H1 (cell line): Measurements from ENCODE around the gene LAG3. TPM values are rescaled to one million over a fixed set of nuclear protein-coding genes. Genes with fewer than 3 reads are reported as not detected.
A peak's percentile ranks its signal among the peaks of the same experiment; 100 is the strongest.

Experiments
- CTCF ChIA-PET: fragments of 300-600 bp; sonication (Branson Sonifier 250); formaldehyde crosslinking; loops from one replicate; lab custom pipeline; 2021; ENCODE audit not compliant: partially characterized antibody; lab: Charles Lee
- POLR2A ChIA-PET: fragments of 300-600 bp; sonication (Branson Sonifier 250); formaldehyde crosslinking; loops from one replicate; lab custom pipeline; 2021; ENCODE audit warnings: inconsistent platforms; ENCODE audit not compliant: partially characterized antibody; lab: Charles Lee
- DNase-seq, 2 experiments: peaks; one replicate each; pipeline versions ENCODE4 v3.0.0 to v3.0.0-alpha.2; 2010 to 2022; ENCODE audit warnings: low spot score in 2 of 2, low read depth in 1 of 2, mixed read lengths in 1 of 2
- FAIRE-seq: peaks from 2 replicates; lab custom pipeline; 2011; peaks lifted over from hg19 to GRCh38; lab: Jason Lieb, UNC
- H2AFZ ChIP-seq: 2 replicates; pipeline ENCODE4 v1.8.1; 2012; ENCODE audit warnings: low read length, inconsistent platforms
- H2AK5ac ChIP-seq: 2 replicates; pipeline ENCODE4 v1.6.1; 2013; ENCODE audit warnings: low read depth, low read length
- H2BK120ac ChIP-seq: replicated peaks from 2 replicates; pipeline ENCODE3; 2013; ENCODE audit warnings: low read depth, low read length, inconsistent platforms
- H2BK12ac ChIP-seq: 2 replicates; pipeline ENCODE4 v1.6.1; 2013; ENCODE audit warnings: low read depth, low read length
- H2BK15ac ChIP-seq: 2 replicates; pipeline ENCODE4 v1.6.1; 2013; ENCODE audit warnings: low read length
- H2BK20ac ChIP-seq: 2 replicates; pipeline ENCODE4 v1.6.1; 2013; ENCODE audit warnings: low read length
- H2BK5ac ChIP-seq: 2 replicates; pipeline ENCODE4 v1.6.1; 2013; ENCODE audit warnings: low read depth, low read length
- H3K14ac ChIP-seq: 2 replicates; pipeline ENCODE4 v1.6.1; 2013; ENCODE audit warnings: inconsistent platforms; ENCODE audit not compliant: insufficient read length
- H3K18ac ChIP-seq: 2 replicates; pipeline ENCODE4 v1.6.1; 2013; ENCODE audit warnings: low read length; ENCODE audit errors: extremely low read depth
- H3K23ac ChIP-seq: 2 replicates; pipeline ENCODE4 v1.6.1; 2013; ENCODE audit warnings: inconsistent platforms; ENCODE audit not compliant: insufficient read length
- H3K23me2 ChIP-seq: 2 replicates; pipeline ENCODE4 v1.6.1; 2013; ENCODE audit warnings: low read depth, low read length
- H3K27ac ChIP-seq: 2 replicates; pipeline ENCODE4 v1.6.1; 2011; ENCODE audit warnings: low read depth, low read length, inconsistent platforms
- H3K27me3 ChIP-seq, 4 experiments: replicated peaks in 1 of 4; 1 replicate in 1 of 4; 2 replicates in 3 of 4; pipeline versions ENCODE4 v1.6.1 to v1.8.1; 2011 to 2013; ENCODE audit warnings: low read length in 3 of 4, mild to moderate bottlenecking in 3 of 4, inconsistent platforms in 2 of 4, mixed read lengths in 2 of 4, moderate library complexity in 1 of 4; ENCODE audit not compliant: control insufficient read depth in 3 of 4, insufficient read depth in 3 of 4; ENCODE audit errors: extremely low read depth in 1 of 4
- H3K36me3 ChIP-seq, 4 experiments: 2 replicates each; pipeline versions ENCODE4 v1.6.1 to v1.8.1; 2011 to 2013; ENCODE audit warnings: mild to moderate bottlenecking in 4 of 4, low read length in 3 of 4, moderate library complexity in 2 of 4, control low read depth in 1 of 4, inconsistent platforms in 1 of 4; ENCODE audit not compliant: insufficient read depth in 4 of 4, control insufficient read depth in 2 of 4
- H3K4ac ChIP-seq: replicated peaks from 2 replicates; pipeline ENCODE3; 2013; ENCODE audit warnings: low read length, low read depth, mixed read lengths, inconsistent platforms; ENCODE audit not compliant: insufficient read length
- H3K4me1 ChIP-seq, 4 experiments: replicated peaks in 1 of 4; 1 replicate in 1 of 4; 2 replicates in 3 of 4; pipeline versions ENCODE4 v1.6.1 to v1.8.1; 2011 to 2013; ENCODE audit warnings: low read length in 3 of 4, inconsistent platforms in 2 of 4, mixed read lengths in 1 of 4; ENCODE audit not compliant: insufficient read depth in 4 of 4, control insufficient read depth in 3 of 4
- H3K4me2 ChIP-seq, 2 experiments: 2 replicates each; pipeline versions ENCODE4 v1.6.1 to v1.8.1; 2011 to 2013; ENCODE audit warnings: low read depth in 2 of 2, low read length in 2 of 2, control low read depth in 1 of 2, inconsistent platforms in 1 of 2, mild to moderate bottlenecking in 1 of 2; ENCODE audit not compliant: insufficient read depth in 1 of 2
- H3K4me3 ChIP-seq, 4 experiments: fragments of 200-600, 300-600 bp in 1 of 4; sonication (generic), shearing (Covaris generic), sonication (Bioruptor Twin) in 1 of 4; 2 replicates each; pipeline versions ENCODE4 v1.5.1 to v1.8.1; 2011 to 2016; ENCODE audit warnings: low read length in 4 of 4, low read depth in 3 of 4, control low read depth in 2 of 4, inconsistent platforms in 2 of 4, mild to moderate bottlenecking in 2 of 4, mixed read lengths in 1 of 4, moderate library complexity in 1 of 4; ENCODE audit not compliant: insufficient read depth in 2 of 4; ENCODE audit errors: extremely low read depth in 1 of 4
- H3K56ac ChIP-seq: replicated peaks from 2 replicates; pipeline ENCODE3; 2013; ENCODE audit warnings: low read depth, mild to moderate bottlenecking, mixed read lengths, low read length, inconsistent platforms; ENCODE audit not compliant: insufficient read length
- H3K79me1 ChIP-seq: 2 replicates; pipeline ENCODE4 v1.6.1; 2013; ENCODE audit warnings: low read depth, low read length, control low read depth
- H3K79me2 ChIP-seq, 2 experiments: 2 replicates each; pipeline versions ENCODE4 v1.6.1 to v1.8.1; 2012 to 2013; ENCODE audit warnings: low read length in 2 of 2, mild to moderate bottlenecking in 2 of 2, inconsistent platforms in 1 of 2; ENCODE audit not compliant: insufficient read depth in 2 of 2, control insufficient read depth in 1 of 2
- H3K9ac ChIP-seq, 4 experiments: replicated peaks in 1 of 4; 1 replicate in 1 of 4; 2 replicates in 3 of 4; pipeline versions ENCODE4 v1.6.1 to v1.8.1; 2011 to 2013; ENCODE audit warnings: low read depth in 3 of 4, low read length in 3 of 4, control low read depth in 2 of 4, mild to moderate bottlenecking in 2 of 4, moderate library complexity in 2 of 4, inconsistent platforms in 1 of 4; ENCODE audit errors: extremely low read depth in 1 of 4
- H3K9me3 ChIP-seq, 2 experiments: 2 replicates each; pipeline versions ENCODE4 v1.6.1 to v1.8.1; 2012 to 2013; ENCODE audit warnings: mild to moderate bottlenecking in 2 of 2, moderate library complexity in 2 of 2, control low read depth in 1 of 2, inconsistent platforms in 1 of 2, low read depth in 1 of 2, low read length in 1 of 2, mixed read lengths in 1 of 2; ENCODE audit not compliant: insufficient read depth in 2 of 2
- H4K20me1 ChIP-seq, 2 experiments: replicated peaks in 1 of 2; 2 replicates each; pipeline versions ENCODE3 to v1.8.1; 2011 to 2013; ENCODE audit warnings: inconsistent platforms in 2 of 2, low read length in 2 of 2, mild to moderate bottlenecking in 1 of 2; ENCODE audit not compliant: insufficient read depth in 2 of 2, control insufficient read depth in 1 of 2
- H4K5ac ChIP-seq: 2 replicates; pipeline ENCODE4 v1.6.1; 2013; ENCODE audit warnings: low read length, low read depth, mixed read lengths, inconsistent platforms; ENCODE audit not compliant: insufficient read length
- H4K8ac ChIP-seq: 2 replicates; pipeline ENCODE4 v1.8.0; 2013; ENCODE audit warnings: mild to moderate bottlenecking, moderate library complexity, low read length, inconsistent platforms; ENCODE audit not compliant: insufficient read depth; ENCODE audit errors: extremely low read depth
- H4K91ac ChIP-seq: replicated peaks from 2 replicates; pipeline ENCODE3; 2013; ENCODE audit warnings: low read length, mixed read lengths, inconsistent platforms; ENCODE audit not compliant: insufficient read length
- BCL11A ChIP-seq, 2 experiments: IDR thresholded peaks; one replicate each; pipeline ENCODE4 v1.6.1; 2011; ENCODE audit warnings: low read depth in 2 of 2, low read length in 2 of 2, mild to moderate bottlenecking in 2 of 2
- CBX5 ChIP-seq: fragments of 300-800, 300-1000 bp; sonication (generic); IDR thresholded peaks from 2 replicates; pipeline ENCODE4 v1.7.1; 2016; ENCODE audit warnings: antibody characterized with exemption, low read length, low read depth
- CBX8 ChIP-seq: fragments of 300-800, 300-1000 bp; sonication (generic); IDR thresholded peaks from 2 replicates; pipeline ENCODE4 v1.7.1; 2016; ENCODE audit warnings: low read depth, low read length, borderline replicate concordance
- CEBPB ChIP-seq: IDR thresholded peaks from 2 replicates; pipeline ENCODE4 v1.6.1; 2012; ENCODE audit warnings: low read depth, low read length
- EP300 ChIP-seq, 2 experiments: IDR thresholded peaks; 1 replicate in 1 of 2; 2 replicates in 1 of 2; pipeline ENCODE4 v1.6.1; 2011 to 2012; ENCODE audit warnings: low read depth in 2 of 2, low read length in 2 of 2, mild to moderate bottlenecking in 2 of 2, borderline replicate concordance in 1 of 2, inconsistent platforms in 1 of 2, moderate library complexity in 1 of 2
- HDAC6 ChIP-seq: IDR thresholded peaks from one replicate; pipeline ENCODE4 v1.7.1; 2012; ENCODE audit warnings: low read depth, mild to moderate bottlenecking, inconsistent platforms, low read length, moderate library complexity
- JUN ChIP-seq: IDR thresholded peaks from 2 replicates; pipeline ENCODE4 v1.6.1; 2011; ENCODE audit warnings: low read depth, mild to moderate bottlenecking, improper control_type of control experiment, low read length
- TAF1 ChIP-seq: IDR thresholded peaks from 2 replicates; pipeline ENCODE4 v1.6.1; 2011; ENCODE audit warnings: mild to moderate bottlenecking, low read depth, low read length
- TBP ChIP-seq: IDR thresholded peaks from 2 replicates; pipeline ENCODE4 v1.6.1; 2011; ENCODE audit warnings: low read depth, low read length, improper control_type of control experiment
- WGBS, 2 experiments: shearing (Covaris generic) in 1 of 2; methylation state at CpG; one replicate each; pipeline versions ENCODE4 v1.1.6 to v1.1.7; 2013 to 2015; ENCODE audit warnings: low lambda C conversion rate in 2 of 2, mixed read lengths in 2 of 2, inconsistent platforms in 1 of 2, low coverage in 1 of 2, missing lambda C conversion rate in 1 of 2; ENCODE audit not compliant: insufficient replicate concordance in 2 of 2, insufficient coverage in 1 of 2, insufficient read length in 1 of 2; ENCODE audit errors: extremely low coverage in 1 of 2, missing lambda C conversion rate in 1 of 2; 5-methylcytosine and 5-hydroxymethylcytosine counted together
- polyA plus RNA-seq, 7 experiments: library from polyadenylated mRNA; depleted of rRNA in 3 of 7; stranded (reverse) in 5 of 7; unstranded in 2 of 7; fragments of >200 nt in 5 of 7; fragments of 200-250 nt in 2 of 7; gene quantifications; 1 replicate in 5 of 7; 2 replicates in 1 of 7; 4 replicates in 1 of 7; pipeline versions ENCODE4 v1.2.1 to v1.2.3, GENCODE V29; 2011 to 2013; ENCODE audit warnings: missing spikeins in 2 of 7, mixed read lengths in 2 of 7
- total RNA-seq: library from RNA; stranded (reverse); fragmentation: NEBNext Ultra II Directional; extraction: Animal tissue kit (Norgen Biotek cat#: 25700); gene quantifications from 2 replicates; pipeline ENCODE4 v1.2.1, GENCODE V29; 2021

The LAG3 gene
- total and polyA plus RNA-seq, 2 of the 8 experiments (the other 6 are each of a cell fraction or from before 2014, with no cell fraction given), result 1.1 to 3.1 TPM

GRCh38 chr12:6792522-6793201 lies 20.3 kb downstream of the LAG3 start:
- no peak overlapping the region for H3K27ac ChIP-seq
- no peaks in the 10 kb centered on the region for H4K20me1 ChIP-seq
- H2AFZ ChIP-seq, result no peak overlapping the region
- H3K27me3 ChIP-seq, result 0 out of 7 replicates have a peak, but pooled peaks cover 0 to 3% (median 0%) of the 10 kb centered on the region in 4 experiments
- H3K9ac ChIP-seq, result 0 out of 7 replicates have a peak overlapping the region, but pooled peaks of 1 of the 4 experiments have one; percentile 15
- no peak overlapping the region for H4K5ac ChIP-seq
- no peak overlapping the region for H2BK20ac ChIP-seq
- H3K4me1 ChIP-seq, result peaks cover 0 to 9% (median under 1%) of the 10 kb centered on the region in 4 experiments; a peak in 3 of 7 replicates
- DNase-seq, result no peak
- H2BK12ac ChIP-seq, result no peak overlapping the region
- no peak for TF ChIP-seq HDAC6
- TF ChIP-seq TAF1, result no peak
- TF ChIP-seq CBX5, result no peak
- no peak for TF ChIP-seq CBX8
- no peak for TF ChIP-seq TBP
- TF ChIP-seq JUN, result no peak
- no peak for TF ChIP-seq CEBPB
- no peak for TF ChIP-seq BCL11A (IDR thresholded peaks at IDR 0.05; ENCODE audit: low read depth in 2 of 2, low read length in 2 of 2)
- TF ChIP-seq EP300 (IDR thresholded peaks at IDR 0.05; ENCODE audit: borderline replicate concordance in 1 of 2, low read depth in 2 of 2, low read length in 2 of 2), result no peak
- H2AK5ac ChIP-seq, result no peak overlapping the region
- no peaks in the 10 kb centered on the region for H3K79me1 ChIP-seq
- H3K4me2 ChIP-seq, result no peak overlapping the region
- WGBS, 2 experiments, result 74% methylated on average over 12 of the region's 12 CpGs; no CpG with 5 or more reads in 1 of the 2 experiments
- ChIA-PET CTCF (interaction anchor here (0.8 to 29.6 kb wide), 9 partner anchors 10 to 39 kb away, joined by 3 to 532 read pairs (median 7); partner anchors contain the start of genes GNB3, GPR162, MLF2 and P3H3), POLR2A (interaction anchor here (1.0 to 3.1 kb wide), 6 partner anchors 10 to 77 kb away, joined by 3 to 10 read pairs (median 7); partner anchors contain the start of gene GPR162)
- H3K23ac ChIP-seq, result no peak overlapping the region
- no peak for FAIRE-seq
- no peak overlapping the region for H3K18ac ChIP-seq
- H3K36me3 ChIP-seq, result no peaks in the 10 kb centered on the region
- H2BK120ac ChIP-seq, result no peak overlapping the region
- H2BK15ac ChIP-seq, result peak overlapping the region; percentile 72; the same call in 1 of the 2 replicates
- H3K79me2 ChIP-seq, result no peaks in the 10 kb centered on the region
- H4K8ac ChIP-seq, result peak overlapping the region; percentile 63
- no peaks in the 10 kb centered on the region for H3K23me2 ChIP-seq
- H3K9me3 ChIP-seq, result no peaks in the 10 kb centered on the region
- H3K4me3 ChIP-seq, result no peak overlapping the region
- H2BK5ac ChIP-seq, result 0 out of 2 replicates have a peak overlapping the region, but pooled peaks have one; percentile 56
- no peak overlapping the region for H3K14ac ChIP-seq
- H4K91ac ChIP-seq, result no peak overlapping the region
- no peak overlapping the region for H3K56ac ChIP-seq
- peak overlapping the region; percentile 1 for H3K4ac ChIP-seq
